C4-2B (cell line): Measurements from ENCODE around the gene SLC6A19.

Experiments used
- H3K27ac ChIP-seq: fragments of 450-650 bp; 2 replicates; pipeline ENCODE4 v1.5.1; 2017
- CTCF ChIP-seq: fragments of 450-650 bp; conservative IDR thresholded peaks from 2 replicates; pipeline ENCODE4 v1.5.1; 2017; ENCODE audit warnings: mild to moderate bottlenecking
- ZFX ChIP-seq: fragments of 450-650 bp; IDR thresholded peaks from 2 replicates; pipeline ENCODE4 v1.6.1; 2017

The SLC6A19 gene

DNA sequence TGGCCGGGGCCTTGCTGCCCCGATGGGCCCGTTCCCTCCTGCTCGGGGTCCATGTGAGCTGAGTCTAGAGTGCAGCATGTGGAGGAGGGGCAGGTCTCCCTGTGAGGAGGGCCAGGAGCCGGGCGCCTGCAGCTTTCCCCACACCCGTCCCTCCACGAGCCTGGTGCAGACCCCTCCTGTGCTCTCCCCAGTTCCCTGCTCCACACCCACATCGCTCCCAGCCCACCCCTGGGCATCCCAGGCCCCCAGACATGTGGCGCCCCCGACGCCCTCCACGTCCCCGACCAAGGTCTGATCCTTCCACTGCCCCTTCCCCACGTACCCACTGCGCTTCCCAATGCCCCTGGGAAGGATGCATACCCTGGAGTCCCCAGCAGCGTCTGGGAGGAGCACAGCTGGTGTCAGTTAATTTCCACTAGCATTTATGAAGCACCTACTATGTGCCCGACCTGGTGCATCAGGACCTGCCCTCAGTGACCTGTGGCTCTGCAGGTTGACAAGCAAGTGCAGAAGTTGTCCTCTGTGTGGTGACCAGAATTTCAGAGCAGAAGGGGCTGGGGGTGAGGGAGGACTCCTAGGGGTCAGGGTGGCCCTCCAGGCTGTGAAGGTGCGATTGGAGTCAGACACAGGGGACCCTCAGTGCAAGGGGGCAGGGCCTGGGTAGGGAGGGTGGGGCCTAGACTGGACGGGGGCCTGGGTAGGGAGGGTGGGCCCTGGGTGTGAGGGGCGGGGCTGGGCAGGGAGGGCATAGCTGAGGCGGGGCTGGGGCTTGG is 13.0 kb downstream of the SLC6A19 start:
- TF ChIP-seq ZFX (no peak), CTCF (no peak)
- H3K27ac ChIP-seq, result no peak overlapping the region

GRCh38 chr5:1214936-1215220 is 13.5 kb downstream of the SLC6A19 start:
- no peak overlapping the region for H3K27ac ChIP-seq
- TF ChIP-seq ZFX (no peak), CTCF (no peak)

DNA sequence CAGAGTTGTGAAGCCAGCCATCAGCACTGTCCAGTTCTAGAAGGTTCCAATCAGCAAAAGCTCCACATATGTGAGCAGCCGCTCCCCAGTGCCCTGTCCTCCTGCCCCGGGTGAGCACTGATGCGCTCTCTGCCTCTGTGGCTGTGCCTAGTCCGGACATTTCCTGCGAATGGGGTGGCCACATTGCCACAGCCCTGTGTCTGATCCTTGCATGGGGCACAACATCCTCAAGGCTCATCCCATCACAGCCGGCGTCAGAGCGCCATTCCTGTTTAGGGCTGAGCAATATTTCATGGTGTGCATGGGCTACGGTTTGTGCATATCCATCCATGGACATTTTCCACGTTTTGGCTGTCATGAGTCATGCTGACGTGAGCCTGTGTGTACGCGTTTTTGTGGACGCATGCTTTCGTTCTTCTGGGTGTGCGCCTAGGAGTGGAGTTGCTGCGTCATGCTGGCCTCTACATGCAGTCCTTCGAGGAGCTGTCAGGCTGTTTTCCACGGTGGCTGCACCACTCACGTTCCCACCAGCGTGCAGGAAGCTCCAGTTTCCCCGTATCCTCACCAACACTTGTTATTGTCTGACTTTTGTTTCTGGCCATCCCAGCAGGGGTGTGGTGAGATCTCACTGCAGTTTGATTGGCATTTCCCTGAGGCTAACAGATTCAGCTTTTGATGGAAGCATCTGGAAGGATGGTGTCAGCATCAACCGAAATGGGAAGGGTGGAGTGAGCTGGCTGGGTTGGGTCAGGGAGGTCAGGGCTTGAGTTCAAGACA is 14.1 kb downstream of the SLC6A19 start:
- TF ChIP-seq CTCF (no peak), ZFX (no peak)
- H3K27ac ChIP-seq, result no peak overlapping the region

DNA sequence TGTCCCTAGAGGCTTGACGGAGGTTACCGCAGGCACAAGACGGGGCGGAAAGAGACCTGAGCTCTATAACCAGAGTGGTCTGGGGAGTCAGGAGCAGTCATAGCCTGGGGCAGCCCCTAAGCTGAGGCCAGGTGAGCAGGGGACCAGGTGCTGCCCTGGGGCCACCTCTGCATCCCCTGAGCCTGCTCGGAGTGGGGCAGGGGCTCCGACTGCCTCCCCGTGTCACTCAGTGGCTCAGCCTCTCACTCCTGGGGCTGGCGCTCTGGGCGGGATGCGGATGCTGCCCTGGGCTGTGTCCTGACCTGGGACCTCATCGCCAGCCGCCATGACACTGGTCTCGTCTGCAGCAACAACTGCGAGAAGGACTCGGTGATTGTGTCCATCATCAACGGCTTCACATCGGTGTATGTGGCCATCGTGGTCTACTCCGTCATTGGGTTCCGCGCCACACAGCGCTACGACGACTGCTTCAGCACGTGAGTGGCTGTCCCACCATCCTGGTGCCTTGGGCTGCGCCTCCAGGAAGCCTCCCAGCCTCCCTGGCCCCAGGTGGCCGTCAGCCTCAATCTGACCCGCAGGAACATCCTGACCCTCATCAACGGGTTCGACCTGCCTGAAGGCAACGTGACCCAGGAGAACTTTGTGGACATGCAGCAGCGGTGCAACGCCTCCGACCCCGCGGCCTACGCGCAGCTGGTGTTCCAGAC is 15.0 kb downstream of the SLC6A19 start:
- no peak for TF ChIP-seq CTCF
- no peak for TF ChIP-seq ZFX

DNA sequence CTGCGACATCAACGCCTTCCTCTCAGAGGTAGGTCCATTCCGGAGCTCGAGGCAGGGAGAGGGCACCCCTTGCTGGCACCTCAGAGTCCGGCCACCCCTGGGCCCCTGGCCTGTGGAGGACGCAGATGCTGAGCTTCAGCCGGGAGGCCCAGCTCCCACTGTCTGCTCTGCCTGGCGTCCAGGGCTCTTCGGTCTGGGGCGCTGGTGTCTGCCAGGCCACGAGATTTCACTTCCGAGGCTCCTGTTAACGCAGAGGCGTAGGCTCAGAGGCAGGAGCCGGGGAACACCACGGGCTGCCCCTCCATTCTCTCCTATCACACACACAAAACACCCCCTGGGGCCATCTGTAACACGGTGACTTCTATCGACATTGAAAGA is 15.5 kb downstream of the SLC6A19 start:
- TF ChIP-seq ZFX (no peak), CTCF (no peak)
- H3K27ac ChIP-seq, result no peak overlapping the region

More for the DNA sequence above, 15.0 kb downstream of the SLC6A19 start:
- H3K27ac ChIP-seq, result no peak overlapping the region

DNA sequence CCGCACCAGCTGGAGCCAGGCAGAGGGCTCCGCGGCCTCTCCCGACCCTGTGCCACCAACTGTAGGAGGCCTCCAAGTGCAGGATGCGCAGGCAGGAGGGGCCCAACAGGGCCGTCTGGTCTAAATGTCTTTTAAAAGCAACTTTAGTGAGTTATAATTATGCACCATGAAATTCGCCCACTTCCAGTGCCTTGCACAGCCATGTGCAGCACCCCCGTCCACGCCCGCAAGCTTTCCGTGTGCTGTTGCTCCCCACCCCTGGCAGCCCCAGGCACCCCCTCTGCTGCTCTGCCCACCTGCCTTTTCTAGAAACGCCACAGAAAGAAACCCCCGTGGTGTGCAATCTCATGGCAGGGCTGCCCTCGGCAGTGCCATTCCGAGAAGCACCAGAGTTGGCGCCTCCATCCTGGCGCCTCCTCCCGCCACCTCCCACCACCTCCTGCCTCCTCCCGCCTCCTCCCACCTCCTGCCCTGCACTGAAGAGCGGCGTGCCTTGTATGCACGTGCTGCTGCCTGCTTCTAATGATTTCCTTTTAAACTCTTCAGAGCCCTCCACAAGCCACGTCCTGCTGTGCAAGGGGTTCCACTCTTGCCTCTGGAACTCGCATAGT is 16.3 kb downstream of the SLC6A19 start:
- H3K27ac ChIP-seq, result no peak overlapping the region
- TF ChIP-seq ZFX (no peak), CTCF (no peak)
